DMS114 treated with DMSO at 0.1 percent for 48 hours (cell line): ENCODE results near the gene FHOD3.

Experiments used
- DNase-seq: peaks from one replicate; lab custom pipeline; 2025; ENCODE audit not compliant: unreplicated experiment; lab: John Stamatoyannopoulos, UW

FHOD3 gene

GRCh38 chr18:36613810-36614209 lies 316.3 kb downstream of the FHOD3 start:
- DNase-seq: no peak

GRCh38 chr18:36620788-36621187 lies 323.3 kb downstream of the FHOD3 start:
- DNase-seq: no peak

GRCh38 chr18:36622610-36623009 lies 325.1 kb downstream of the FHOD3 start:
- DNase-seq: no peak

- no peak for DNase-seq
These were observed 325.6 kb downstream of the FHOD3 start for GRCh38 chr18:36623091-36623490.

- DNase-seq: no peak
These were observed 326.2 kb downstream of the FHOD3 start for GRCh38 chr18:36623681-36624190.

GRCh38 chr18:36624451-36625167 lies 327.1 kb downstream of the FHOD3 start:
- no peak for DNase-seq

- no peak for DNase-seq
These were observed 327.9 kb downstream of the FHOD3 start for GRCh38 chr18:36625386-36625785.

GRCh38 chr18:36627637-36628036 lies 330.1 kb downstream of the FHOD3 start:
- DNase-seq: no peak

- no peak for DNase-seq
These were observed 331.1 kb downstream of the FHOD3 start for GRCh38 chr18:36628435-36629137.

GRCh38 chr18:36629138-36629530 lies 331.6 kb downstream of the FHOD3 start:
- no peak for DNase-seq

- DNase-seq: no peak
These were observed 332.3 kb downstream of the FHOD3 start for GRCh38 chr18:36629836-36630235.

GRCh38 chr18:36630917-36631316 lies 333.4 kb downstream of the FHOD3 start:
- no peak for DNase-seq

GRCh38 chr18:36633961-36634412 lies 336.5 kb downstream of the FHOD3 start:
- DNase-seq: no peak

GRCh38 chr18:36634573-36635216 lies 337.2 kb downstream of the FHOD3 start:
- DNase-seq: no peak

GRCh38 chr18:36635414-36636096 lies 338.0 kb downstream of the FHOD3 start:
- DNase-seq: no peak

GRCh38 chr18:36636237-36636817 lies 338.8 kb downstream of the FHOD3 start:
- no peak for DNase-seq

- DNase-seq: no peak
These were observed 340.7 kb downstream of the FHOD3 start for GRCh38 chr18:36638224-36638623.

GRCh38 chr18:36640021-36640952 lies 342.8 kb downstream of the FHOD3 start:
- DNase-seq: no peak

- DNase-seq: no peak
These were observed 345.5 kb downstream of the FHOD3 start for GRCh38 chr18:36643061-36643460.

GRCh38 chr18:36648803-36649202 lies 351.3 kb downstream of the FHOD3 start:
- DNase-seq: no peak
